MM.1S (cell line): Measurements from ENCODE around the gene HBQ1.

Experiments used
- EZH2 ChIP-seq: fragments of 300-600 bp; sonication (generic); optimal IDR thresholded peaks from 2 replicates; pipeline ENCODE3; 2017; ENCODE audit warnings: low read depth, mild to moderate bottlenecking, antibody characterized with exemption, low read length, mixed read lengths
- EZH2phosphoT487 ChIP-seq: fragments of 300-600 bp; sonication (generic); IDR thresholded peaks from 2 replicates; pipeline ENCODE4 v1.6.1; 2018; ENCODE audit warnings: antibody characterized with exemption, low read length
- TF ChIP-seq, protein P1 (sequence below): fragments of 300-600 bp; sonication (generic); IDR thresholded peaks from 2 replicates; pipeline ENCODE4 v1.5.1; 2016; ENCODE audit warnings: antibody characterized with exemption, low read length, mixed read lengths

DNA sequence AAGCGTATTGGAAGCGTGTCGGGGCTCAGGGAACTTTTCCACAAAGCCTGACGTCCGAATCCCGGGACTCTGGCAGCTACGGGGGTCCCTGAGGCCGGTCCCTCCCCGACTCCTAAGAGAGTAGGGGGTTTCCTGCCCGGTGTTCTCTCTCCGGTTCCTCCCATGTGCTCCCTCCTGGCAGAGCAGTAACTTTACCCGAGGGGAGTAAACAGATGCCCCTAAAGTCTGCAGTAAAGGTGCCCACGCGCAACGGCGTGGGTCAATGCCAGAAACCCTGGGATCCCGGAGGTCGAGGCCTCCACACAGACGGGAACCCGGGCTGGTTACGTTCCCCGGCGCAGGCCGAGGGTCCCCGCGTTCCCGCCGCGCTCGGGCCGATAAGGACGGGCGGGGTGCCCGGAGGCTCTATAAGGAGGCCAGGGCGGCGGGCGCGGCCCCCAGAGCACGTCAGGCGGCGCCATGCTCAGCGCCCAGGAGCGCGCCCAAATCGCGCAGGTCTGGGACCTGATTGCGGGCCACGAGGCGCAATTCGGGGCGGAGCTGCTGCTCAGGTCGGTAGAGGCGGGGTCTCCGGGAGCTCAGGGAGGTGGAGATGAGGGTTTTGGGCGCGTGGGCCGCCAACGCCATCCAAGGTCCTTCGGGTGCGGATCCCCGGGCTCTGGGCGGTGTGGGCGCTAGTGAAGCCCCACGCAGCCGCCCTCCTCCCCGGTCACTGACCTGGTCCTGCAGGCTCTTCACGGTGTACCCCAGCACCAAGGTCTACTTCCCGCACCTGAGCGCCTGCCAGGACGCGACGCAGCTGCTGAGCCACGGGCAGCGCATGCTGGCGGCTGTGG, 14.5 kb upstream of the HBQ1 start, which contains the start of gene HBM:
- TF ChIP-seq, protein P1, sequence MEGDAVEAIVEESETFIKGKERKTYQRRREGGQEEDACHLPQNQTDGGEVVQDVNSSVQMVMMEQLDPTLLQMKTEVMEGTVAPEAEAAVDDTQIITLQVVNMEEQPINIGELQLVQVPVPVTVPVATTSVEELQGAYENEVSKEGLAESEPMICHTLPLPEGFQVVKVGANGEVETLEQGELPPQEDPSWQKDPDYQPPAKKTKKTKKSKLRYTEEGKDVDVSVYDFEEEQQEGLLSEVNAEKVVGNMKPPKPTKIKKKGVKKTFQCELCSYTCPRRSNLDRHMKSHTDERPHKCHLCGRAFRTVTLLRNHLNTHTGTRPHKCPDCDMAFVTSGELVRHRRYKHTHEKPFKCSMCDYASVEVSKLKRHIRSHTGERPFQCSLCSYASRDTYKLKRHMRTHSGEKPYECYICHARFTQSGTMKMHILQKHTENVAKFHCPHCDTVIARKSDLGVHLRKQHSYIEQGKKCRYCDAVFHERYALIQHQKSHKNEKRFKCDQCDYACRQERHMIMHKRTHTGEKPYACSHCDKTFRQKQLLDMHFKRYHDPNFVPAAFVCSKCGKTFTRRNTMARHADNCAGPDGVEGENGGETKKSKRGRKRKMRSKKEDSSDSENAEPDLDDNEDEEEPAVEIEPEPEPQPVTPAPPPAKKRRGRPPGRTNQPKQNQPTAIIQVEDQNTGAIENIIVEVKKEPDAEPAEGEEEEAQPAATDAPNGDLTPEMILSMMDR: no peak
- TF ChIP-seq EZH2 (no peak), EZH2phosphoT487 (no peak)
